Hematopoietic multipotent progenitor cell (in vitro differentiated cells): ENCODE results near the gene GALNT9. TPM values are rescaled to one million over a fixed set of nuclear protein-coding genes. Genes with fewer than 3 reads are reported as not detected.
"Not testable (repeated sequence)": the region's sequence is repeated elsewhere in the genome, so short reads cannot be mapped to it uniquely, and the experiment has no call there.

Experiments used
- DNase-seq, 3 donors: peaks; one replicate each; pipeline ENCODE4 v3.0.0-alpha.2; 2011 to 2015; ENCODE audit warnings: low read depth in 2 of 3, low spot score in 2 of 3
- total RNA-seq: library from RNA; depleted of rRNA; stranded (reverse); fragments of >200 nt; gene quantifications from one replicate; pipeline ENCODE4 v1.2.3, GENCODE V29; 2012

Gene GALNT9
- total RNA-seq, 1 donor, result not detected

- no peak for DNase-seq
These were observed 14.7 kb downstream of the GALNT9 start for GRCh38 chr12:132314516-132315233.

GRCh38 chr12:132314035-132314434 is 15.4 kb downstream of the GALNT9 start:
- no peak for DNase-seq

- DNase-seq, result no peak
These were observed 16.2 kb downstream of the GALNT9 start for GRCh38 chr12:132313182-132313581.

- no peak for DNase-seq
These were observed 16.9 kb downstream of the GALNT9 start for GRCh38 chr12:132312516-132312915.

GRCh38 chr12:132311201-132311915 is 18.0 kb downstream of the GALNT9 start:
- no peak for DNase-seq

- DNase-seq, result no peak
These were observed 19.0 kb downstream of the GALNT9 start for GRCh38 chr12:132310181-132311040.

GRCh38 chr12:132309596-132310086 is 19.7 kb downstream of the GALNT9 start:
- DNase-seq, result no peak

GRCh38 chr12:132308853-132309595 is 20.4 kb downstream of the GALNT9 start:
- DNase-seq, result no peak

- no peak for DNase-seq
These were observed 21.2 kb downstream of the GALNT9 start for GRCh38 chr12:132307976-132308852.

GRCh38 chr12:132306885-132307191 is 22.6 kb downstream of the GALNT9 start:
- no peak for DNase-seq

GRCh38 chr12:132305991-132306884 is 23.2 kb downstream of the GALNT9 start:
- DNase-seq, result no peak

- no peak for DNase-seq
These were observed 23.8 kb downstream of the GALNT9 start for GRCh38 chr12:132305560-132305966.

GRCh38 chr12:132304866-132305265 is 24.5 kb downstream of the GALNT9 start:
- DNase-seq, result not testable (repeated sequence)

GRCh38 chr12:132303853-132304373 is 25.5 kb downstream of the GALNT9 start:
- not testable (repeated sequence) for DNase-seq

GRCh38 chr12:132302466-132303358 is 26.7 kb downstream of the GALNT9 start:
- DNase-seq, result no peak

GRCh38 chr12:132300789-132301722 is 28.3 kb downstream of the GALNT9 start:
- DNase-seq, result no peak
